ENCODE results near the gene TRIM10. TPM values are rescaled to one million over a fixed set of nuclear protein-coding genes. Genes with fewer than 3 reads are reported as not detected.

The TRIM10 gene
- not detected in 2 replicates for total RNA-seq

GRCh38 chr6:30160785-30161531 lies at the start of gene TRIM10:
Gene TRIM10 (minus strand): TSS chr6:30161211. CDS start chr6:30160858, 353 bp downstream.

DNA sequence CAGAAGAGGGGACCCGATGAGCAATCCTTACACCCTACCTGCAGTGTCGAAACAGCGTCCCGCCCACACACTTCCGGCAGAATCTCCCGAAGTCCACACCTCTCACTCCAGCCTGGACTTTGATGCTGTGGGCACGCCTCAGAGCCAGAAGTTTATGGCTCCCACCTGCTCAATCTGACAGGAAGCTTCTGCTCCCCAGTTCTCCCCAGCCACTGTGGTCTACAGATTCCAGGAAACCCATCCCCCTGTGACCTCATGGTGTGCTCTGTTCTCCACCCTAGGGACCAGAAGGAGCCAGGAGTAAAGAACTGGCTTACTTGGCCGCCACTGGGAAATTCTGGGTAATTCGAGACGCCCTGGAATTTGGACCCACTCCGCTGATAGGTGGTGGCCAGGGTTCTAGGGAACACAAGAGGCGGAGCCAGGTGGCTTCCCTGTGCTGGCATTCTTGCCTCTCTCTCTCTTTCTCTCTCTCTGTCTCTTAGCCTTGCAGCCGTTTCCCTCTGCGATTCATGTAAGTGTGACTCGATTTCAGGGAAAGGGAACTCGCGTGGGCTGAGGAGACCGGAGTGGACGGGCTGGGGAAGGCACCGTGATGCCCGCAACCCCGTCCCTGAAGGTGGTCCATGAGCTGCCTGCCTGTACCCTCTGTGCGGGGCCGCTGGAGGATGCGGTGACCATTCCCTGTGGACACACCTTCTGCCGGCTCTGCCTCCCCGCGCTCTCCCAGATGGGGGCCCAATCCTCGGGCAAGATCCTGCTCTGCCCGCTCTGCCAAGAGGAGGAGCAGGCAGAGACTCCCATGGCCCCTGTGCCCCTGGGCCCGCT lies 2.3 kb upstream of the TRIM10 start, which contains the start of gene TRIM15:
Gene TRIM15, plus strand, starts transcription at position 457 of the 828 bp plus-strand sequence. Its CDS starts 139 bp downstream, at position 596.

DNA sequence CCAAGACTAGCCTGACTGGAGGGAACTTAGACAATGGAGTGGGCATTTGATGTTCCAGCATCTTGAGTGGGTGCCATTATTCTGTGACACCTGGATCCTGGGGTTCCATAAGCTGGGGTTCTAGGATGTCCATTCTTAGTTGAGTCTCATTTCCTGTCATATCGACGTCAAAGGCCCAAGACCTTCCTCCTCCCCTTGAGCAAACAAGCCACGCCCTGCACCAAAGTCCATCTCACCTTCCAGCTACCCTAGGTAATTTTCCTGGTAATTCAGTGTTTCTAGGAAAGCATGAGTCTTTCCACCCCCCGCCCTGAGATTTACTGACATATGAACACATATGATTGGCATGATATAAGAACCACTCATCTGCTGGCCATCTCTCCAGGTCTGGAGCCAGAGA lies 25.3 kb downstream of the TRIM10 start, which contains the start of gene TRIM40:
Gene TRIM40, plus strand, starts transcription at position 384 of the 400 bp plus-strand sequence. CDS start 897 bp downstream, outside the sequence.

DNA sequence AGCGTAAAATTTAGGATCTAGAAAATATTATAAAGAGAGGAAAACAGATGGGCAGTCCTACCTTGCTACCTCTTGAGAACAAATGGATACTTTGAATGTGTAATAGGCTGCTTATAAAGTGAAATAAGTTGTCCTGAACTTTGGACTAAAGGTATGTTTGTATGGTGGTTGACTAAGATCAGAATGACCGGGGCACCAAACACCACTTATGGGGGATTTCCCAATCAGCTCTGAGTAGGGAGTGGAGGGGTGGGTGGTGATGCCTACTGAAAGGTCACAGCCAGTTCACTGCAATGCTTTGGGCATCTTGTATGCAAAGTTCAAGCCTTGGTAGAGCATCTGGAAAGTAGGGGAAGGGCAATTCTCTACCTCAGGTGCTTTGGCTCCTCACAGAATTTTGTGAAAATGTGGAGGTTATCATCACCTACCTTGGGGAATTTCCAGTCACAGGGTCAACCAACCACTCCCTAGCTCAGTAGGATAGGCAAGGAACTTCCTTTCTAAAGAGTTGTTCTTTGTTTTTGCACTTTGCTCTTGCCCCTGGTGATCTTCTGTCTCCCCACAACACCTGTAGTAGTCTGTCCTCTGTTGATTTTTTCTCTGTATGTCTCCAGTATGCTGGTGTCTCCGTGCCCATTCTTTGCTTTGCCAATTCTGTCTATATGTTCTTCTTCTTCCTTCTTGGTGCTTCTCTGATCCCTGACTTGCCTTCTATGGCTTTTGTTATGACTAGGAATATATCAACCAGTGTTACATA lies 47.8 kb downstream of the TRIM10 start, which contains the start of gene TRIM31:
Gene TRIM31, minus strand, starts transcription at position 88 of the 757 bp plus-strand sequence. CDS start 285 bp downstream, outside the sequence.

Small RNA genes within 50 kb of the gene (small RNA-seq; reads per million reads assigned to genes)
- gene RF00554 = not detected

Other genes with a start within 250 kb of the TRIM10 start
- 216 and 332 TPM in 2 replicates for gene HLA-A, start 218.7 kb downstream of the TRIM10 start, total RNA-seq
- gene POLR1H, start 99.9 kb downstream of the TRIM10 start, total RNA-seq = 19.9 and 28.7 TPM in 2 replicates
- gene PPP1R11, start 94.0 kb downstream of the TRIM10 start, total RNA-seq = 34.6 and 35.3 TPM in 2 replicates
- not detected in 2 replicates for gene RNF39, start 85.4 kb downstream of the TRIM10 start, total RNA-seq
- not detected in 2 replicates for gene TRIM31, start 48.1 kb downstream of the TRIM10 start, total RNA-seq
- gene TRIM40, start 25.1 kb downstream of the TRIM10 start, total RNA-seq = not detected in 2 replicates
- gene TRIM15, start 2.3 kb upstream of the TRIM10 start, total RNA-seq = not detected in 2 replicates
- 32.7 and 35.5 TPM in 2 replicates for gene TRIM26, start 52.2 kb upstream of the TRIM10 start, total RNA-seq
- 13.4 and 15.5 TPM in 2 replicates for gene TRIM39, start 165.7 kb upstream of the TRIM10 start, total RNA-seq
- 22.4 and 34.3 TPM in 2 replicates for gene RPP21, start 183.9 kb upstream of the TRIM10 start, total RNA-seq